ENCODE data around the gene ZNF488.
"Not testable (repeated sequence)": the region's sequence is repeated elsewhere in the genome, so short reads cannot be mapped to it uniquely, and the experiment has no call there.

Gene ZNF488

GRCh38 chr10:47409171-47409865 lies 25.2 kb upstream of the ZNF488 start:
- no peak for DNase-seq

GRCh38 chr10:47408606-47409005 lies 24.5 kb upstream of the ZNF488 start:
- DNase-seq: no peak

GRCh38 chr10:47406870-47407691 lies 23.0 kb upstream of the ZNF488 start:
- DNase-seq: no peak

- DNase-seq: no peak
Measured at GRCh38 chr10:47406548-47406869, 22.4 kb upstream of the ZNF488 start.

GRCh38 chr10:47405857-47406547 lies 21.9 kb upstream of the ZNF488 start:
- DNase-seq: no peak

- DNase-seq: no peak
Measured at GRCh38 chr10:47404937-47405336, 20.8 kb upstream of the ZNF488 start.

- no peak for DNase-seq
Measured at GRCh38 chr10:47404446-47404845, 20.4 kb upstream of the ZNF488 start.

- DNase-seq: no peak
Measured at GRCh38 chr10:47403446-47404318, 19.6 kb upstream of the ZNF488 start.

- no peak for DNase-seq
Measured at GRCh38 chr10:47402641-47403301, 18.7 kb upstream of the ZNF488 start.

GRCh38 chr10:47401874-47402640 lies 18.0 kb upstream of the ZNF488 start:
- no peak for DNase-seq

GRCh38 chr10:47401210-47401609 lies 17.1 kb upstream of the ZNF488 start:
- no peak for DNase-seq

- no peak for DNase-seq
Measured at GRCh38 chr10:47400786-47401185, 16.7 kb upstream of the ZNF488 start.

GRCh38 chr10:47400251-47400650 lies 16.2 kb upstream of the ZNF488 start:
- DNase-seq: no peak

- DNase-seq: no peak
Measured at GRCh38 chr10:47397256-47397655, 13.2 kb upstream of the ZNF488 start.

GRCh38 chr10:47396311-47396717 lies 12.2 kb upstream of the ZNF488 start:
- no peak for DNase-seq

GRCh38 chr10:47389619-47390018 lies 5.5 kb upstream of the ZNF488 start:
- DNase-seq: no peak

GRCh38 chr10:47388879-47389278 lies 4.8 kb upstream of the ZNF488 start:
- no peak for DNase-seq

GRCh38 chr10:47386104-47386503 lies 2.0 kb upstream of the ZNF488 start:
- not testable (repeated sequence) for DNase-seq

- peak; percentile 58 for DNase-seq
Measured at GRCh38 chr10:47383261-47384147, 589 bp downstream of the ZNF488 start.

Measured in NCI-H1092 treated with DMSO at 0.1 percent for 48 hours (cell line).